Measurements from ENCODE around the gene SURF4.

The SURF4 gene

GRCh38 chr9:133375724-133376654, at the start of gene SURF4, which contains the start of gene STKLD1:
Gene SURF4, minus strand, starts transcription at chr9:133376060. Its CDS starts 91 bp downstream, at chr9:133375969.
Gene STKLD1, plus strand, starts transcription at chr9:133376366. Its CDS starts 108 bp downstream, at chr9:133376474.
- peak; percentile 99 for DNase-seq

GRCh38 chr9:133425049-133425632, 49.3 kb upstream of the SURF4 start:
- no peak for DNase-seq

- peak; percentile 5 for DNase-seq
Measured at GRCh38 chr9:133424187-133424586, 48.3 kb upstream of the SURF4 start.

GRCh38 chr9:133423216-133423615, 47.4 kb upstream of the SURF4 start:
- DNase-seq, result no peak

DNA sequence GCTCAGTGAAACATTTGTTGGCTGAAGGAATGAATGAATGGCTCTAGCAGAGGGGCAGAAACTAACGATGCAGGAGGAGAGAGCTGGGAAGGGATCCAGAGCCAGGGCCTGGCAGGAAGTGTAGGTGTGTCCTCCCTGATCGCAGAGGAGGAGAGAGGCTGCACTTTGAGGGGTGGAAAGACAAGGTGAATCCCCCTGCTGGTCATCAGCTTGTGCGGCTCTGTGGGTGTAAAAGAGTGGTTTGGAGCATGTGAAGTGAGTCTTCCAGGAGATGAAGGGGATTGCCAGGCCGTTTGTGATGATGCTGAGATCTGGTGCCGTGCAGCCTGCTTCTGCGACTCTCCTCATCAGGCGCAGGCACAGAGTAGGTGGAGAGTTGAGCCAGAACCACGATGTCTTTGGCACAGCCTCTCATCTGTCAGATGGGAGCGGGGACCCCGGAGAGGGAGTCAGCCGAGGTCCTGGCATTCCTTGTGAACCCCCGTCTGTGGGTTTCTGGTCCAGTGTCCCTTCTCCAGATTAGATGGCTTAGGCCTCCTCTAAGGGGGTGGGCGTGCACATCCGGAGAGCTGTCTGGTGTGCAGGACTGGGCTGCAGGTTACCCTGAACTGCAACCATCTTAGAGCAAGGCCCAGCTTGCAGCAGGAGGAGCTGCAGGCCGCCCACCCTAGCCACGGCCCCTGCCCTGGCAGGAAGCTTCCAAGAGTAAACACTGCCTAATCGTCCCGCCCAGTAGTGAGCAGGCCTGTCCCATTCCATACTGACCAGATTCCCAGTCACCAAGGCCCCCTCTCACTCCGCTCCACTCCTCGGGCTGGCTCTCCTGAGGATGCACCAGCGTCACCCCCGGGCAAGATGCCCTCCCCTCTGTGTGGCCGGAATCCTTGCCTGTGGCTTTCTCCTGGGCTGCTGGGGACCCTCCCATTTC, 46.0 kb upstream of the SURF4 start, which contains the start of gene ADAMTS13:
Gene ADAMTS13 (plus strand): TSS at position 753 of the 928 bp plus-strand sequence. CDS start 77 bp downstream, at position 830.
- DNase-seq, result peak; percentile 59

DNA sequence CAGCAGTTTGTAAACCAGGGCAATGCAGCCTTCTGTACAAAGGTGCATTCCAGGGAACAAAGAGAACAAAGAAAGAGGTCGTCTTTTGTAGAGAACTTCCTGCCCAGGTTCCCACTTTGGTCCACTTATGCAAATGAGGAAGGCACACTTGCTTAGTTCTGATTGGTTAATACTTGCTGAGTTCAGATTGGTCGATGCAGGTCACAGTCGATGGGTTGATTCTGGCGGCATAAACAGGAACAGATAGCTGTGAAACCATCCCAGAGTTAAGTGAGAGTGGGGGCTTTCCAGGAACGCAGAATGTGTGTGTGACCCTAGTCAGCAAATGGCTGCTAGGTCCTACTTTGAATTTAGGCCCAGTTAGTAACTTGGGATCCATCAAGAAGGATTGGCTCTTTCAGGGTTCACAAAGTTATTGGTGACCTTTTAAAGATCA, 44.5 kb upstream of the SURF4 start:
- no peak for DNase-seq

DNA sequence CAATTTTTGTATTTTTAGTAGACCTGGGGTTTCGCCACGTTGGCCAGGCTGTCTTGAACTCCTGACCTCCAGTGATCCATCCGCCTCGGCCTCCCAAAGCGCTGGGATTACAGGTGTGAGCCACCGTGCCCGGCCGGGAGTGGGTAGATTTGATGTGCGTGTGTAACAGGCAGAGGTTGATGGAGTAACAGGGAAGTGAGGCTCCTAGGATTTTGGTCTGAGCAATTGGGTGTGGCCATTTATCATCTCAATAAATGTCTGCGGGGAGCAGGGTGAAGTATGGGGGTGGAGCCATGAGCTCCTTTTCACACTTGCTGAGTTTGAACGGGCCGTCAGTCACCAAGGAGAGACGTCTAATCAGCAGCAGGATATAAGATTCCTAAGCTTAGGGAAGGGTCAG, 43.1 kb upstream of the SURF4 start:
- DNase-seq, result no peak

GRCh38 chr9:133417541-133418461, 41.9 kb upstream of the SURF4 start, which contains the start of gene REXO4:
Gene REXO4, minus strand, starts transcription at chr9:133418010. Its CDS starts 166 bp downstream, at chr9:133417844.
- DNase-seq, result peak; percentile 65

DNA sequence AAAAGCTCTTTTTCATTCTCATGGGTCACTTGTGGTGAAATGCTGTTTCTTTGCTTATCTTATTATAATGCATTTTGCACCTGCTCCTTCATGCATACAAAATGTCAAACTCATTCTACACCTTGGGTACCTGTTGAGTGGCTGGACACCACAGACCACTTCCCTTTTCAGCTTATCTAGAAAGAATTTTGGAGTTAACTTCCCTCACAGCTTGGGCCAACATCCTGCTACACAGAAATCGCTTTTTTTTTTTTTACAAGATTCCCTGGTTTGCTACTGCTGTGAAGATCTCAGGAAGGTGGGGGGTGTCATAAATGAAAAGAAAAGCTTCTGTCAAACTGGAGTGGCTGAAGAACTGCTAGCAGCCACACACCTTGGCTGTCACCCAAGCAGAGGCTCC, 39.3 kb upstream of the SURF4 start:
- no peak for DNase-seq

DNA sequence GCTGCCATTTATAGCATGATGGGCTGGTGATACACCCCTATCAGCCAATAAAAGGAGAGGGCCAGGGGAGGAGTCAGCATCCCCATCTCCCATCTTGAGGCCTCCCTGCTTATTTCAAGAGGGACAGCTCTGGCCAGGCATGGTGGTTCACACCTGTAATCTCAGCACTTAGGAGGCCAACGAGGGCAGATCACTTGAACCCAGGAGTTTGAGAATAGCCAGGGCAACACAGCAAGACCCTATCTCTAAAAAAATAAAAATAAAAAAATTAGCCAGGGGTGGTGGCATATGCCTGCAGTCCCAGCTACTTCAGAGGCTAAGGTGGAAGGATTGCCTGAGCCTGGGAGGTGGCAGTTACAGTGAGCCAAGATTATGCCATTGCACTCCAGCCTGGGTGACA, 32.2 kb upstream of the SURF4 start:
- peak; percentile 10 for DNase-seq

- DNase-seq, result peak; percentile 57
Measured at GRCh38 chr9:133406480-133407307, 30.8 kb upstream of the SURF4 start.

- no peak for DNase-seq
Measured at GRCh38 chr9:133405508-133406438, 29.9 kb upstream of the SURF4 start.

GRCh38 chr9:133404454-133405002, 28.7 kb upstream of the SURF4 start:
- DNase-seq, result peak; percentile 6

- peak; percentile 71 for DNase-seq
Measured at GRCh38 chr9:133403766-133404453, 28.1 kb upstream of the SURF4 start.

DNA sequence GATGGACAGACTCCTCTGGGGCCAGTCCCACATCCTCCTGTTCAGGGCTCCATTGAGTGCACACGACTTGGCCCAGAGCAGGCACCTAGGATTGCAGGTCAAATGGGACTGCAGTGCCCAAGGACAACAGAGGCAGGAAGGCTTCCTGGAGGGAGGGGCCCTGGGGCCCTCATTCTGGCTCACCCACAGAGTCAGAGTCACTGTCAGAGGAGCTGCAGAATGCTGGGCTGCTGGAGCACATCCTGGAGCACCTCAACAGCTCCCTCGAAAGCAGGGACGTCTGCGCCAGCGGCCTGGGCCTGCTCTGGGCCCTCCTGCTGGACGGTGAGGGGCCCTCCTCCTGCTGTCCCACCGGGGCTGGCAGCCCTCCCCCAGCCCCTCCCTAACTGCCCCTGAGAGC, 26.8 kb upstream of the SURF4 start:
- peak; percentile 7 for DNase-seq

DNA sequence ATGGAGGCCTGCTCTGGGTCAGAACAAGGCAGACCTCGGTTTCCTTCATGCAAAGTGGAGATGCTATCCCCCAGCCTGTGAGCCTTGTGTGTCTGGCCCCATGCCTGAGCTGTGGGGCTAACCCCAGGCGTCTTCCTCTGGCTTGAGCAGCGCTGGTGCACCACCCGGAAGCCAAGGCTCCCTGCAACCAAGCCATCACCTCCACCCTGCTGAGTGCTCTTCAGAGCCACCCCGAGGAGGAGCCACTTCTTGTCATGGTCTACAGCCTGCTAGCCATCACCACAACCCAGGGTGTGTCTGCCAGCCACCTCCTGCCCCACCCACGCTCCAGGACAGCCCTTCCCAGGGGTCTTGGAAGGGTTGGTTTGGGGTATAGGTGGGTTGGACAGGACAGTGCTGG, 25.7 kb upstream of the SURF4 start:
- no peak for DNase-seq

GRCh38 chr9:133400292-133400691, 24.4 kb upstream of the SURF4 start:
- no peak for DNase-seq

GRCh38 chr9:133397895-133398294, 22.0 kb upstream of the SURF4 start:
- no peak for DNase-seq

Measured in 8988T (cell line).